Measurements from ENCODE around the gene CPNE5. TPM values are rescaled to one million over a fixed set of nuclear protein-coding genes. Genes with fewer than 3 reads are reported as not detected.
"Not testable (repeated sequence)": the region's sequence is repeated elsewhere in the genome, so short reads cannot be mapped to it uniquely, and the experiment has no call there.

CPNE5 gene
- total RNA-seq, 1 donor from 2014 or later: 1.2 TPM

- Mint-ChIP-seq H3K4me1 (no peaks in the 10 kb centered on the region), H3K27me3 (ENCODE audit: low read depth) (no peaks in the 10 kb centered on the region), H3K4me3 (no peak overlapping the region), H3K27ac (no peak overlapping the region), H3K9me3 (no peaks in the 10 kb centered on the region), H3K36me3 (no peaks in the 10 kb centered on the region)
- no peak for DNase-seq (ENCODE audit: low spot score in 2 of 2, unreplicated experiment in 2 of 2)
- no peak for TF ChIP-seq CTCF (IDR thresholded peaks at IDR 0.05; ENCODE audit: unreplicated experiment)
Observed at GRCh38 chr6:36714511-36714910, 124.7 kb downstream of the CPNE5 start.

- Mint-ChIP-seq H3K9me3 (no peaks in the 10 kb centered on the region), H3K4me3 (no peak overlapping the region), H3K27ac (no peak overlapping the region), H3K27me3 (ENCODE audit: low read depth) (no peaks in the 10 kb centered on the region), H3K4me1 (no peaks in the 10 kb centered on the region), H3K36me3 (no peaks in the 10 kb centered on the region)
- TF ChIP-seq CTCF (IDR thresholded peaks at IDR 0.05; ENCODE audit: unreplicated experiment): no peak
- DNase-seq (ENCODE audit: low spot score in 2 of 2, unreplicated experiment in 2 of 2): no peak
Observed at GRCh38 chr6:36713846-36714245, 125.4 kb downstream of the CPNE5 start.

- Mint-ChIP-seq H3K36me3 (no peaks in the 10 kb centered on the region), H3K27ac (no peak overlapping the region), H3K9me3 (no peaks in the 10 kb centered on the region), H3K27me3 (ENCODE audit: low read depth) (no peaks in the 10 kb centered on the region), H3K4me1 (no peaks in the 10 kb centered on the region), H3K4me3 (no peak overlapping the region)
- no peak for DNase-seq (ENCODE audit: low spot score in 2 of 2, unreplicated experiment in 2 of 2)
- no peak for TF ChIP-seq CTCF (IDR thresholded peaks at IDR 0.05; ENCODE audit: unreplicated experiment)
Observed at GRCh38 chr6:36712816-36713215, 126.4 kb downstream of the CPNE5 start.

- no peak overlapping the region for H3K27ac Mint-ChIP-seq
- H3K9me3 Mint-ChIP-seq: no peaks in the 10 kb centered on the region
- no peak overlapping the region for H3K4me3 Mint-ChIP-seq
- H3K27me3 Mint-ChIP-seq (ENCODE audit: low read depth): no peaks in the 10 kb centered on the region
- DNase-seq (ENCODE audit: low spot score in 2 of 2, unreplicated experiment in 2 of 2): no peak
- H3K36me3 Mint-ChIP-seq: no peaks in the 10 kb centered on the region
- no peak for TF ChIP-seq CTCF (IDR thresholded peaks at IDR 0.05; ENCODE audit: unreplicated experiment)
- no peaks in the 10 kb centered on the region for H3K4me1 Mint-ChIP-seq
Observed at GRCh38 chr6:36706339-36706738, 132.9 kb downstream of the CPNE5 start.

- not testable (repeated sequence) for H3K4me3 Mint-ChIP-seq; H3K4me1 Mint-ChIP-seq; DNase-seq (ENCODE audit: low spot score in 2 of 2, unreplicated experiment in 2 of 2); H3K36me3 Mint-ChIP-seq; H3K27me3 Mint-ChIP-seq (ENCODE audit: low read depth); H3K9me3 Mint-ChIP-seq; H3K27ac Mint-ChIP-seq
Observed at GRCh38 chr6:36704961-36705577, 134.2 kb downstream of the CPNE5 start.

- Mint-ChIP-seq H3K4me3 (no peak overlapping the region), H3K27me3 (ENCODE audit: low read depth) (peaks cover under 1% of the 10 kb centered on the region), H3K9me3 (no peaks in the 10 kb centered on the region), H3K4me1 (no peaks in the 10 kb centered on the region), H3K36me3 (no peaks in the 10 kb centered on the region), H3K27ac (no peak overlapping the region)
- no peak for TF ChIP-seq CTCF (IDR thresholded peaks at IDR 0.05; ENCODE audit: unreplicated experiment)
- no peak for DNase-seq (ENCODE audit: low spot score in 2 of 2, unreplicated experiment in 2 of 2)
Observed at GRCh38 chr6:36703982-36704381, 135.3 kb downstream of the CPNE5 start.
